ENCODE results near the gene JUP. TPM values are rescaled to one million over a fixed set of nuclear protein-coding genes. Genes with fewer than 3 reads are reported as not detected.

The JUP gene
- total and polyA plus RNA-seq, 2 of the 4 experiments (the other 2 are of a cell fraction), result 12.9 to 27.3 TPM

DNA sequence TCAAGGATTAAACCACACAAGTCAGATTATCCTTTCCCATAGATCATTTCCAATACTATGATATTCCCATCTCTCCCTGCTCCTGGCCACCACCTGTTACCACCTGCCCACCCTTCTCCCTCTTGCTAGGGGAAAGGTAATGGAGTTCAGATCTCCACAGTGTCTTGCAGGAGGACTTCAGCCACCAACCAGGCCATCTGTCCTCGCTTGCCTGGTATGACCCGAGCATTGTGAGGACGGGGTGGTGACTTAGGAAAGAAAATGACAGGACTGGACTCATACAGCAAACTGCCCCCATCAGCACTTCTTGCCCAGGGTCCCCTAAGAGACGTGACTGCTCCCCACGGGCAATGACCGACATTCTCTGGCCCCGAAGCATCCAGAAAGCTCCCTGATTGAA is 37.1 kb upstream of the JUP start:
- peaks cover 2% of the 10 kb centered on the region; the same call in 1 of the 2 replicates for H3K4me1 ChIP-seq (ENCODE audit: control insufficient read depth, insufficient read depth, low read length)
- peak overlapping the region; percentile 31; the same call in 1 of the 2 replicates for H2AK5ac ChIP-seq (ENCODE audit: low read depth, low read length)
- H3K9me3 ChIP-seq (ENCODE audit: control insufficient read depth, insufficient read depth, low read length), result no peaks in the 10 kb centered on the region
- no peak overlapping the region for H3K27ac ChIP-seq (ENCODE audit: insufficient read depth, low read length)
- dilution Hi-C loops (cut with HindIII; ENCODE audit: low sequenced_read_pairs, unreplicated experiment) (no loop called here), intact Hi-C loops (cut with micrococcal nuclease) (no loop called here), in situ Hi-C loops (cut with MboI; ENCODE audit: low sequenced_read_pairs) (no loop called here)
- no peak for TF ChIP-seq RFX5 (IDR thresholded peaks at IDR 0.05; ENCODE audit: low read depth, low read length)
- TF ChIP-seq SMC3 (IDR thresholded peaks at IDR 0.05; ENCODE audit: low read depth, low read length), result no peak
- no peak for TF ChIP-seq MXI1 (IDR thresholded peaks at IDR 0.05; ENCODE audit: borderline replicate concordance, low read depth, low read length)
- peak; percentile 11; the same call in 1 of the 2 replicates for TF ChIP-seq MAFK (IDR thresholded peaks at IDR 0.05; ENCODE audit: low read depth, low read length)
- H2BK120ac ChIP-seq (ENCODE audit: low read depth, low read length), result no peak overlapping the region
- H4K20me1 ChIP-seq (ENCODE audit: insufficient read depth, low read length), result peaks cover 31% of the 10 kb centered on the region
- H2AFZ ChIP-seq (replicated peaks; ENCODE audit: low read length, poor library complexity), result no peak overlapping the region
- no peak overlapping the region for H3K9ac ChIP-seq (ENCODE audit: low read depth, low read length)
- H4K5ac ChIP-seq (ENCODE audit: low read depth, low read length), result no peak overlapping the region
- POLR2A ChIA-PET (ENCODE audit: unreplicated experiment), result interaction anchor here (0.6 to 1.5 kb wide), 2 partner anchors 9 to 25 kb away, joined by 3 to 7 read pairs; no protein-coding TSS in a partner anchor
- H3K14ac ChIP-seq (replicated peaks; ENCODE audit: low read depth, low read length), result no peak overlapping the region
- no TSS peak for BruUV-seq (replicated peaks)
- peak overlapping the region in 1 of 2 experiments; percentile 40; a peak in 1 of 4 replicates for H4K8ac ChIP-seq (ENCODE audit: low read depth in 2 of 2, low read length in 2 of 2)
- H4K91ac ChIP-seq (ENCODE audit: insufficient read depth, low read depth, low read length), result no peak overlapping the region
- WGBS, 2 experiments (ENCODE audit: extremely low coverage in 2 of 2, insufficient read length in 1 of 2), result 95% methylated on average over 3 of the region's 7 CpGs; no CpG with 5 or more reads in 1 of the 2 experiments
- no peak overlapping the region for H3K18ac ChIP-seq (ENCODE audit: low read depth, low read length)
- H2BK5ac ChIP-seq (ENCODE audit: low read depth, low read length, poor library complexity, severe bottlenecking), result no peak overlapping the region
- no peak overlapping the region for H3K4me3 ChIP-seq (ENCODE audit: insufficient read depth, low read depth, low read length)
- H3K27me3 ChIP-seq (ENCODE audit: control insufficient read depth, insufficient read depth, low read length), result no peaks in the 10 kb centered on the region
- H3K4me2 ChIP-seq (ENCODE audit: low read depth, low read length), result no peak overlapping the region
- no peak overlapping the region for H2BK20ac ChIP-seq (ENCODE audit: low read depth, low read length)
- peaks cover 45% of the 10 kb centered on the region for H3K36me3 ChIP-seq (ENCODE audit: control insufficient read depth, insufficient read depth, low read length)
- peak overlapping the region; percentile 28 for H2AK9ac ChIP-seq (replicated peaks; ENCODE audit: low read depth, low read length, poor library complexity)
- ATAC-seq (ENCODE audit: low read depth), result no peak
- H3K79me1 ChIP-seq (ENCODE audit: low read depth in 1 of 2, low read length in 2 of 2), result peaks cover 6 to 38% of the 10 kb centered on the region in 2 experiments
- peaks cover 9% of the 10 kb centered on the region for H3K9me1 ChIP-seq (ENCODE audit: insufficient read depth, low read length)
- CTCF ChIA-PET, result no interaction called here
- H3K23ac ChIP-seq (ENCODE audit: low read depth, low read length), result no peak overlapping the region
- no peak overlapping the region for H2BK15ac ChIP-seq (ENCODE audit: low read depth, low read length)
- H3K4ac ChIP-seq (ENCODE audit: low read depth, low read length), result no peak overlapping the region
- no peak for DNase-seq
- H3K56ac ChIP-seq (ENCODE audit: extremely low read depth, insufficient read depth, low read length), result no peak overlapping the region
